OCI-LY3 (cell line): ENCODE measurements around the gene IRS2.

Experiments
- CTCF ChIP-seq: fragments of 200-600, 300-600 bp; sonication (generic); IDR thresholded peaks from 2 replicates; pipeline ENCODE4 v1.5.1; 2014; ENCODE audit warnings: antibody characterized with exemption, low read length, low read depth
- EZH2phosphoT487 ChIP-seq: fragments of 200-600 bp; shearing (Covaris generic); IDR thresholded peaks from 2 replicates; pipeline ENCODE4 v1.6.1; 2018; ENCODE audit warnings: antibody characterized with exemption, mixed run types, low read depth

- TF ChIP-seq CTCF (no peak), EZH2phosphoT487 (no peak)
These were observed 7.3 kb downstream of the IRS2 start for GRCh38 chr13:109779074-109779473.
